HepG2 (cell line): ENCODE data around the gene VWCE. TPM values are rescaled to one million over a fixed set of nuclear protein-coding genes. Genes with fewer than 3 reads are reported as not detected.

Experiments used
- AKNA ChIP-seq: sonication (generic); formaldehyde crosslinking; IDR thresholded peaks from 2 replicates; pipeline ENCODE4 v1.4.0; 2020; ENCODE audit warnings: missing genetic modification reagents, borderline replicate concordance
- CCAR2 ChIP-seq: fragments of 200-400 bp; formaldehyde crosslinking; optimal IDR thresholded peaks from 2 replicates; pipeline ENCODE3; 2018; ENCODE audit warnings: low read depth, mild to moderate bottlenecking, low read length, moderate library complexity
- EHMT2 ChIP-seq: fragments of 200-600 bp; sonication (generic); IDR thresholded peaks from 2 replicates; pipeline ENCODE4 v1.7.0; 2017; ENCODE audit warnings: antibody characterized with exemption, low read depth, low read length, borderline replicate concordance
- ETS1 ChIP-seq: sonication (generic); formaldehyde crosslinking; IDR thresholded peaks from 2 replicates; pipeline ENCODE4 v1.4.0; 2020; ENCODE audit warnings: missing genetic modification reagents
- GATAD2A ChIP-seq: IDR thresholded peaks from 2 replicates; pipeline ENCODE4 v1.6.1; 2016
- IKZF5 ChIP-seq: IDR thresholded peaks from 2 replicates; pipeline ENCODE4 v1.6.1; 2018; ENCODE audit warnings: missing genetic modification reagents, mild to moderate bottlenecking, missing compliant biosample characterization
- KMT2B ChIP-seq: IDR thresholded peaks from 2 replicates; pipeline ENCODE4 v1.6.1; 2016; ENCODE audit warnings: missing genetic modification reagents, missing compliant biosample characterization
- SRF ChIP-seq: IDR thresholded peaks from 2 replicates; pipeline ENCODE4 v1.6.1; 2011; ENCODE audit warnings: mild to moderate bottlenecking, low read depth, low read length, moderate library complexity
- TBX3 ChIP-seq: fragments of 450-650 bp; IDR thresholded peaks from 2 replicates; pipeline ENCODE4 v1.6.1; 2017; ENCODE audit warnings: antibody characterized with exemption, mild to moderate bottlenecking, inconsistent platforms, borderline replicate concordance
- ZBTB4 ChIP-seq: sonication (generic); formaldehyde crosslinking; IDR thresholded peaks from 2 replicates; pipeline ENCODE4 v1.4.0; 2020; ENCODE audit warnings: missing genetic modification reagents, mild to moderate bottlenecking, borderline replicate concordance
- ZNF446 ChIP-seq: sonication (generic); formaldehyde crosslinking; IDR thresholded peaks from 2 replicates; pipeline ENCODE4 v1.5.0; 2020; ENCODE audit warnings: mild to moderate bottlenecking, missing genetic modification reagents
- ZNF674 ChIP-seq: sonication (generic); formaldehyde crosslinking; IDR thresholded peaks from 2 replicates; pipeline ENCODE4 v1.5.0; 2020; ENCODE audit warnings: low read depth, mild to moderate bottlenecking, missing genetic modification reagents
- ZSCAN25 ChIP-seq: sonication (generic); formaldehyde crosslinking; IDR thresholded peaks from 2 replicates; pipeline ENCODE4 v1.8.0; 2022; ENCODE audit warnings: mild to moderate bottlenecking, missing genetic modification reagents
- polyA plus RNA-seq, 8 experiments: library from polyadenylated mRNA; depleted of rRNA in 3 of 8; stranded (reverse) in 7 of 8; unstranded in 1 of 8; fragments of >200 nt; fragmentation: Illumina TruSeq in 4 of 8; extraction: Trizol in 4 of 8; gene quantifications; 2 replicates each; pipeline versions ENCODE4 v1.2.1 to v1.2.3, GENCODE V29; 2011 to 2016; ENCODE audit warnings: low read depth in 4 of 8, missing spikeins in 1 of 8, mixed read lengths in 1 of 8; ENCODE audit not compliant: insufficient read depth in 1 of 8
- total RNA-seq, 5 experiments: library from RNA; depleted of rRNA; stranded (reverse); fragments of >200 nt; fragmentation: Illumina TruSeq; extraction: Trizol; gene quantifications; 2 replicates each; pipeline ENCODE4 v1.2.3, GENCODE V29; 2016; ENCODE audit warnings: low read depth in 1 of 5
- TF ChIP-seq, protein P1 (sequence below): sonication (generic); formaldehyde crosslinking; IDR thresholded peaks from 2 replicates; pipeline ENCODE4 v1.4.0; 2020; ENCODE audit warnings: missing genetic modification reagents, mild to moderate bottlenecking, borderline replicate concordance
- TF ChIP-seq, protein P2 (sequence below): sonication (generic); formaldehyde crosslinking; IDR thresholded peaks from 2 replicates; pipeline ENCODE4 v1.4.0; 2020; ENCODE audit warnings: missing genetic modification reagents

Gene VWCE
- total and polyA plus RNA-seq, 2 of the 13 experiments (the other 11 are each of a cell fraction or from before 2014, with no cell fraction given): 27.6 to 58.3 TPM

- TF ChIP-seq IKZF5 (CRISPR knock-in tag) (no peak), EHMT2 (no peak), ZNF446 (CRISPR knock-in tag) (no peak), ETS1 (CRISPR knock-in tag) (no peak), TBX3 (no peak), KMT2B (CRISPR knock-in tag) (peak; percentile 41; the same call in 1 of the 2 replicates), ZBTB4 (CRISPR knock-in tag) (no peak), ZNF674 (no peak), AKNA (CRISPR knock-in tag) (no peak), CCAR2 (no peak), ZSCAN25 (CRISPR knock-in tag) (no peak), SRF (no peak), GATAD2A (CRISPR knock-in tag) (peak; percentile 49; the same call in 1 of the 2 replicates)
- TF ChIP-seq, protein P1, sequence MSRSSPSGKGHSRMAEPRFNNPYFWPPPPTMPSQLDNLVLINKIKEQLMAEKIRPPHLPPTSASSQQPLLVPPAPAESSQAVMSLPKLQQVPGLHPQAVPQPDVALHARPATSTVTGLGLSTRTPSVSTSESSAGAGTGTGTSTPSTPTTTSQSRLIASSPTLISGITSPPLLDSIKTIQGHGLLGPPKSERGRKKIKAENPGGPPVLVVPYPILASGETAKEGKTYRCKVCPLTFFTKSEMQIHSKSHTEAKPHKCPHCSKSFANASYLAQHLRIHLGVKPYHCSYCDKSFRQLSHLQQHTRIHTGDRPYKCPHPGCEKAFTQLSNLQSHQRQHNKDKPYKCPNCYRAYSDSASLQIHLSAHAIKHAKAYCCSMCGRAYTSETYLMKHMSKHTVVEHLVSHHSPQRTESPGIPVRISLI (CRISPR knock-in tag): no peak
- TF ChIP-seq, protein P2, sequence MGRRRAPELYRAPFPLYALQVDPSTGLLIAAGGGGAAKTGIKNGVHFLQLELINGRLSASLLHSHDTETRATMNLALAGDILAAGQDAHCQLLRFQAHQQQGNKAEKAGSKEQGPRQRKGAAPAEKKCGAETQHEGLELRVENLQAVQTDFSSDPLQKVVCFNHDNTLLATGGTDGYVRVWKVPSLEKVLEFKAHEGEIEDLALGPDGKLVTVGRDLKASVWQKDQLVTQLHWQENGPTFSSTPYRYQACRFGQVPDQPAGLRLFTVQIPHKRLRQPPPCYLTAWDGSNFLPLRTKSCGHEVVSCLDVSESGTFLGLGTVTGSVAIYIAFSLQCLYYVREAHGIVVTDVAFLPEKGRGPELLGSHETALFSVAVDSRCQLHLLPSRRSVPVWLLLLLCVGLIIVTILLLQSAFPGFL (CRISPR knock-in tag): no peak
Observed at GRCh38 chr11:61336171-61336935, 41.2 kb upstream of the VWCE start (continued).
